ENCODE data around the gene VRK3. TPM values are rescaled to one million over a fixed set of nuclear protein-coding genes. Genes with fewer than 3 reads are reported as not detected.

VRK3 gene
- total and polyA plus RNA-seq, 2 donors (not counting 1 experiment from before 2014, with no cell fraction given), result 58.5 to 123 TPM

DNA sequence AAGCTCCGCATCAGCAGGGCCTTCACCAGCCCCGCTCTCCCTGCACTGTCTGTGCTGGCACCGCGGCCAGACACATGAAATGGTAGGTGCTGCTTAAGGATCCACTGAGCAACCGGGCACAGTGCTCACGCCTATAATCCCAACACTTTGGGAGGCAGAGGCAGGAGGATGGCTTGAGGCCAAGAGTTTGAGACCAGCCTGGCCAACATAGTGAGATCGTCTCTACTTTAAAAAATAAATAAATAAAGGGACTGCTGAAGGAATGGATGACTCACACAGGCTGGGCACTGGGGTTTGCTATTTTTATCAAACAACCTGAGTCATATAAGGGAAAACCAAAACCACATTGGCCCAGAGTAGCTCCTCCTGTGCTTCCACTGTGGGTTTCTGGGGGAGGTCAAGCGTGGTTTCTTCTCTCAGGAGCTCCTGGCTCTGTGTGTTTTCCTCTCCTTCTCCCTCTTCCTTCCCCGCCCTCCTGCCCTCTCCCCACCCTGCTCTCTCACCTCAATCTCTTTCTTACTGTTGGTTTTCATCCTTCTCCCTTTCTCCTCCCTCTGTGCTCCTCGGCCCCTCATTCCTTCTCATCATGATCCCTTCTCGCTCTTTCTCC is 21.3 kb downstream of the VRK3 start:
- no peaks in the 10 kb centered on the region for H3K4me1 ChIP-seq (ENCODE audit: control insufficient read depth in 2 of 2, insufficient read depth in 2 of 2, low read length in 2 of 2)
- 75% methylated on average over 9 of the region's 11 CpGs for WGBS (ENCODE audit: insufficient coverage)
- intact Hi-C loops (cut with micrococcal nuclease), result no loop called here
- no peak overlapping the region for H3K9ac ChIP-seq (ENCODE audit: low read length)
- ChIA-PET CTCF (interaction anchor here (0.9 to 1.0 kb wide), 2 partner anchors 19 to 66 kb away, joined by 3 read pairs; no protein-coding TSS in a partner anchor), POLR2A (no interaction called here)
- H4K20me1 ChIP-seq (ENCODE audit: control insufficient read depth, insufficient read depth, low read length, poor library complexity, severe bottlenecking), result peaks cover 24% of the 10 kb centered on the region
- no peak for ATAC-seq (ENCODE audit: low read depth)
- no peak overlapping the region for H3K27ac ChIP-seq (ENCODE audit: low read length in 2 of 2)
- no peak overlapping the region for H3K4me3 Mint-ChIP-seq
- no peaks in the 10 kb centered on the region for H3K27me3 Mint-ChIP-seq
- peaks cover 7 to 92% of the 10 kb centered on the region in 2 experiments for H3K36me3 ChIP-seq (replicated peaks in 1 of 2; ENCODE audit: control extremely low read depth in 1 of 2, control insufficient read depth in 1 of 2, extremely low read depth in 1 of 2, insufficient read depth in 2 of 2, low read length in 1 of 2)
- TF ChIP-seq CTCF (IDR thresholded peaks at IDR 0.05) (no peak), EZH2 (IDR thresholded peaks at IDR 0.05; ENCODE audit: borderline replicate concordance, insufficient read depth, low read depth, low read length, poor library complexity, severe bottlenecking) (no peak)
- DNase-seq, result no peak
- no peaks in the 10 kb centered on the region for H3K27me3 ChIP-seq (replicated peaks in 1 of 4; ENCODE audit: control extremely low read depth in 1 of 4, control insufficient read depth in 3 of 4, insufficient read depth in 4 of 4, low read length in 3 of 4)
- H3K79me2 ChIP-seq (ENCODE audit: control insufficient read depth, insufficient read depth, low read length), result peaks cover 6% of the 10 kb centered on the region
- H3K27ac Mint-ChIP-seq, result peak overlapping the region; percentile 53
- no peak overlapping the region for H2AFZ ChIP-seq (ENCODE audit: insufficient read depth, low read depth, low read length, poor library complexity, severe bottlenecking)
- H3K4me3 ChIP-seq (ENCODE audit: control extremely low read depth in 1 of 5, extremely low read depth in 1 of 5, insufficient read depth in 1 of 5, low read depth in 2 of 5, low read length in 4 of 5), result no peak overlapping the region
- no peak overlapping the region for H3K4me2 ChIP-seq (replicated peaks; ENCODE audit: low read depth, low read length, poor library complexity, severe bottlenecking)
- peaks cover 2% of the 10 kb centered on the region for H3K4me1 Mint-ChIP-seq
- H3K9me3 Mint-ChIP-seq (ENCODE audit: insufficient read depth), result no peaks in the 10 kb centered on the region
- H3K9me3 ChIP-seq (ENCODE audit: control extremely low read depth in 1 of 3, control insufficient read depth in 2 of 3, insufficient read depth in 1 of 3, low read length in 2 of 3), result no peaks in the 10 kb centered on the region

- WGBS (ENCODE audit: insufficient coverage), result 99% methylated on average over 13 of the region's 17 CpGs
- intact Hi-C loops (cut with micrococcal nuclease), result no loop called here
- Histone ChIP-seq H3K27me3 (replicated peaks in 1 of 4; ENCODE audit: control extremely low read depth in 1 of 4, control insufficient read depth in 3 of 4, insufficient read depth in 4 of 4, low read length in 3 of 4) (no peaks in the 10 kb centered on the region), H3K36me3 (replicated peaks in 1 of 2; ENCODE audit: control extremely low read depth in 1 of 2, control insufficient read depth in 1 of 2, extremely low read depth in 1 of 2, insufficient read depth in 2 of 2, low read length in 1 of 2) (peaks cover 9 to 90% of the 10 kb centered on the region in 2 experiments), H3K4me2 (replicated peaks; ENCODE audit: low read depth, low read length, poor library complexity, severe bottlenecking) (no peak overlapping the region), H3K4me1 (ENCODE audit: control insufficient read depth in 2 of 2, insufficient read depth in 2 of 2, low read length in 2 of 2) (no peaks in the 10 kb centered on the region), H3K27ac (ENCODE audit: low read length in 2 of 2) (no peak overlapping the region), H3K4me3 (ENCODE audit: control extremely low read depth in 1 of 5, extremely low read depth in 1 of 5, insufficient read depth in 1 of 5, low read depth in 2 of 5, low read length in 4 of 5) (no peak overlapping the region), H3K9me3 (ENCODE audit: control extremely low read depth in 1 of 3, control insufficient read depth in 2 of 3, insufficient read depth in 1 of 3, low read length in 2 of 3) (no peaks in the 10 kb centered on the region), H3K9ac (ENCODE audit: low read length) (no peak overlapping the region), H3K79me2 (ENCODE audit: control insufficient read depth, insufficient read depth, low read length) (peaks cover 6% of the 10 kb centered on the region), H2AFZ (ENCODE audit: insufficient read depth, low read depth, low read length, poor library complexity, severe bottlenecking) (no peak overlapping the region), H4K20me1 (ENCODE audit: control insufficient read depth, insufficient read depth, low read length, poor library complexity, severe bottlenecking) (peaks cover 18% of the 10 kb centered on the region)
- no peak for TF ChIP-seq CTCF (IDR thresholded peaks at IDR 0.05)
- TF ChIP-seq EZH2 (IDR thresholded peaks at IDR 0.05; ENCODE audit: borderline replicate concordance, insufficient read depth, low read depth, low read length, poor library complexity, severe bottlenecking), result no peak
- POLR2A ChIA-PET, result no interaction called here
- ATAC-seq (ENCODE audit: low read depth) (no peak), DNase-seq (no peak)
- Mint-ChIP-seq H3K27me3 (no peaks in the 10 kb centered on the region), H3K4me1 (peaks cover 2% of the 10 kb centered on the region), H3K4me3 (no peak overlapping the region), H3K9me3 (ENCODE audit: insufficient read depth) (no peaks in the 10 kb centered on the region), H3K27ac (no peak overlapping the region)
- CTCF ChIA-PET, result interaction anchor here (0.9 to 1.0 kb wide), 2 partner anchors 18 to 66 kb away, joined by 3 read pairs; no protein-coding TSS in a partner anchor
Measured at GRCh38 chr19:50003254-50003788, 21.9 kb downstream of the VRK3 start.
